GM19328 (cell line): ENCODE measurements around the gene IGFBP7.

Source experiments
- ATAC-seq: cut with Tn5 transposase; IDR thresholded peaks from one replicate; pipeline ENCODE4 v1.9.1; 2021; ENCODE audit warnings: mild to moderate bottlenecking, moderate library complexity; ENCODE audit not compliant: unreplicated experiment

IGFBP7 gene

DNA sequence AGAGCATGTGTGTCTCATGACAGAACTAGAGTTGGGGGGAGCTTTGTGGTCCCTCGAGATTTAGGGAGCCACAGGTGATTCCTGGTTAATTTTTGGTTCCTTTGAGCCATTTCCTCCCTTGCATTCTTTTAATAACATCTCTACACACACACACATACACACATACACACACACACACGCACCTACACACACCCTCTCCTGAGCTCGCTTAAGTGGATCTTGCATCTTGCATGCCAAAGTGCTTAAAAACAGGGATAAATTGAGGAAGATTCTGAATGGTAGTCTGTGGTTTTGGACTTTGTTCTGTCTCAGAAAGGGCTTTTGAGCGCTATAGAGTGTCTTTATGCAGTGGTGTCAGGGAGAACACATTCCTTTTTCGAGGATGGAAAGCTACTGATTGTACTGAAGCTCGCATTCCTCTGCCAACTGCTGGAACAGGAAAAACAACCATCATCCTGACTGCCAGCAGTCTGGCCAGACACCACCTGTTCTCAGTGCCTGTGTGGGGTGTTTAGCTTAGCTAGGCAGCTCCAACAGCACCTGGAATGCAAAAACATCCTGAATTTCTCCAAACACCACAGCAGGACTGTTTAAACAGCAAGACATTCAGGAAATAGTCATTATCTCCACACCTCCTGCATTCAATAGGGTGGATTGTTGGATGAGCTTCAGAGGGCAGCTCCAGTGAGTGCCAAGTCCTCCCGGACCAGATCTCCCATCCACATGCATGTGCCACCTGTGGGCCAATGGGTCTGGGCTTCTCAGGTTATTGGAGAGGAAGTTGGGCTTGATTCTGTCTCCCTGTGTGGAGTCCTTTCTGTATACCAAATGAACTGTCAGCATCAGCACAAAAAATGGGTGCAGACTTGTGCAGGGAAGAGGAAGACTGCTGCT is 21.9 kb upstream of the IGFBP7 start:
- no peak for ATAC-seq

DNA sequence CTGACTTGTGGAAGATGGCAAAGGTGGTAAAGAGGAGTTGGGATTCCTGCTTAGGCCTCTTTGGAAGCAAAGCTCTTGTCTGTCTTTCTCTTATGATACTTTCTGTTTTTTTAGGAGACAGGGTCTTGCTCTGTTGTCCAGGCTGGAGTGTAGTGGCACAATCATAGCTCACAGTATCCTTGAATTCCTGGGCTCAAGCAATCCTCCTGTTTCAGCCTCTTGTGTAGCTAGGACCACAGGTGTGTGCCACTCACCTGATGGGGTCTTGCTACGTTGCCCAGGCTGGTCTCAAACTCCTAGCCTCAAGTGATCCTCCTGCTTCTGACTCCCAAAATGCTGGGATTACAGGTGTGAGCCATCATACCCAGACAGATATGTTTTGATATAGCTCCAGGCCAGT is 19.3 kb upstream of the IGFBP7 start:
- no peak for ATAC-seq

DNA sequence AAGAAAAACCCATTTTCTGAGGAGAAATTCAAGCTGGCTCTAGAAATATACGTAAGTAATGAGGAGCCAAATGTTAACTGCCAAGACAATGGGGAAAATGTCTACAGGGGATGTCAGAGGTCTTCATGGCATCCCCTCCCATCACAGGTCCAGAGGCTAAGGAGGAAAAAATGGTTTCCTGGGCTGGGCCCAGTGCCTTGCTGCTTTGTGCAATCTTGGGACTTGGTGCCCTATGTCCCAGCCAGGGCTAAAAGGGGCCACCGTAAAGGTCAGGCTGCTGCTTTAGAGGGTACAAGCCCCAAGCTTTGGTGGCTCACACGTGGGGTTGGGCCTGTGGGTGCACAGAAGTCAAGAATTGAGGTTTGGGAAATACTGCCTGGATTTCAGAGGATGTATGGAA is 17.2 kb upstream of the IGFBP7 start:
- ATAC-seq: no peak

DNA sequence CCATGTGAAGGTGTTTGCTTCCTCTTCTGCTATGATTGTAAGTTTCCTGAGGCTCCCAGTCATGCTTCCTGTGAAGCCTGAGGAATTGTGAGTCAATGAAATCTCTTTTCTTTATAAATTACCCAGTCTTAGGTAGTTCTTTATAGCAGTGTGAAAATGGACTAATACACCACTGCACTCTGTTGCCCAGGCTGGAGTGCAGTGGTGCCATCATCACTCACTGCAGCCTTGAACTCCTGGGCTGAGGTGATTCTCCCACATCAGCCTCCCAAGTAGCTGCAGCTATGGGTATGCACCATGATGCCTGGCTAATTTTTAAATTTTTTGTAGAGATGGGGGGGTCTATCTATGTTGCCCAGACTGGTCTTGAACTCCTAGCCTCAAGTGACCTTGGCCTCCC is 15.8 kb upstream of the IGFBP7 start:
- ATAC-seq: no peak

DNA sequence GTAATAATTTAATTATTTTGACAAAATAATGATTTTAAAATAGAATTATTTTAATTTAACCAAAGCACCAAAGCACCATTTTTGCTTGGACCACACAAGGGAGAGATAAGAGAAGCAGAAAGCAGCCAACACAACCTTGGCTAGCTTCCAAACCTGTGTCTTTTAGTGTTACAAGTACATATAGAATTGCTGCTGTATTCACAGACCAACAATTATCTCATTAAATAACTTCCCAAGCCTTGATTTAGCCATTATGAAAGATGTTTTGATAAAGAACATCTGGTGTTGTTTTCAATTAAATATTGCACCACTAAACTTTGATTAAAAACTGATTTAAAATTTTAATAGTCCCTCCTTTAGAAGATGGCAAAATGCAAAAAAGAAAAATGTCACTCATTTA is 14.0 kb upstream of the IGFBP7 start:
- ATAC-seq: no peak

DNA sequence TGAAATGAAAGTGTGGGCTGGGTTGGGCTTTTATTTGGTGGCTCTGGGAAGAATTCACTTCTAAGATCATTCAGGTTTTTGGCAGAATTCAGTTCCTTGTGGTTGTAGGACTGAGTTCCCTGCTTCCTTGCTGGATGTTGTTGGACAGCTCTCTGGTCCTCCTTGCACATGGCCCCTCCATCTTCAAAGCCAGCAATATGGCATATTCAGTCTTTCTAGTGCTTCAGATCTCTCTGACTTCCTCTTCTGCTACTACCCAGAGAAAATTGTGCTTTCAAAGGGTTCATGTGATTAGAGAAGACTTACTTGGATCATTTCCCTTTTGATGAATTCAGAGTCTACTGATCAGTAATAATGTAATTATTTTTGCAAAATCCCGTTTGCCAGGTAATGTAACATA is 12.8 kb upstream of the IGFBP7 start:
- ATAC-seq: no peak

DNA sequence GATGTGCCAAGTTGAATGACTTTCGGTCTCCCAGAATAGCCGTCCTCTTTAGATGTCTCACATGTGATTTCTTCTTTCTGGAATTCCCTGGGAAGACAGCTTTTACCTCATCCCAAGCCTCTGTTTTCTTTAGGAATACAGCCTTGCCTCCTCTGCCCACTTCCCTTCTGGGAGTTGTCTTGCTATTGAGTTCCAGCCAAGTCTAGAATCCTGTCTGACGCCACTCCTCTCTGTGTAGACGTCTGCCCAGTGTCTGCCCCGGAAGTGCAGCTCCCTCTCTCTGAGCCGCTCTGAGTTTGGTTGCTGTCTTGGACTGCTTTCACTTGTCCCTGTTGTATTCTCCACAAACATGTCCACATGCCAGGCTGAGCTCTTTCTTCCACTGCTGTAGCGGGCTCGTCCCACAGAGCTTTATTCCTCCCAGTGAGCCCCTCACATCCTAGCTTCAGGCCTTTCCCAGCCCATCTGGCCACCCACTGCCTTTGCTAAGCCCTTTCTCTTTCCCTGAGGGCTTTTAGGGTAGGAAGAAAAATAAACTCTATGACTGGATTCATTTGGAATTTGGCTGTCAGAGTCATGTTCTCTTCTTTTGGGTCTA is 9.0 kb upstream of the IGFBP7 start:
- no peak for ATAC-seq

DNA sequence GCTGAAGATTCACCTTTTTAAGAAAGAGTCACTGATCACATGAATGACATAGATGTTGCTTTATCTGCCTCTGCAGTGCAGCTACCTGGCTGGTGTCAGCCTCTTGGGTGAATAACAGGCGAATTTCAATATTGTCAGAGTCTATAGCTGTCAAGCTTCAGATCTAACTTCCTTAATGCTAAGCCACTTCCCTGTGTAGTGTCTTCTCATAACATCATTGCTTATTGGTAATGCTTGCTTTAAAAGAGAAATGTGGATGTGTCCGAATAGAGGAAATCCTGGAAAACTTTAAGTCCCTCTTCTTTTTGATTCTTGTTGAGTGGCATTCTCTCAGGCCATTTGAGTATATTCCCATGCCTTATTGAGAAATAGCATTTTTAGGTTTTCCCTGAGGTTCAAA is 7.3 kb upstream of the IGFBP7 start:
- ATAC-seq: no peak

DNA sequence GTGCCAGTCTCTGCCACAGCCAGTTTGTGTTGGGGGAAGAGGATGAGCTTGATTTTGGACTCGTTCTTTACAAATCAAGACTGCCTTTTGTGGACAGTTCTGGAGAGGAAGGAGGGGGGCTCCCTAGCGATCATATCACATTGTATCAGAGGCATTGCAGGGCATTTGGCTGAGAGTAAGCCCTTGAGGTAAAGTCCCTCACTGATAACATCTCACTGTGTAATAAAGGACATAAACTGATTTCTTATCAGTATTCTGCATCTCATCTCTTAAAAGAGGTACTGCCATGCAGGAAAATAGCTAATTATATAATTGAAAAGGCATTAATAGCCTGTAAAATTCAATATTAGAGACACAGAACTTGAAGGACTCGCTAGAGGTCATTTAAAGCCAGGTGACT is 6.1 kb upstream of the IGFBP7 start:
- no peak for ATAC-seq

DNA sequence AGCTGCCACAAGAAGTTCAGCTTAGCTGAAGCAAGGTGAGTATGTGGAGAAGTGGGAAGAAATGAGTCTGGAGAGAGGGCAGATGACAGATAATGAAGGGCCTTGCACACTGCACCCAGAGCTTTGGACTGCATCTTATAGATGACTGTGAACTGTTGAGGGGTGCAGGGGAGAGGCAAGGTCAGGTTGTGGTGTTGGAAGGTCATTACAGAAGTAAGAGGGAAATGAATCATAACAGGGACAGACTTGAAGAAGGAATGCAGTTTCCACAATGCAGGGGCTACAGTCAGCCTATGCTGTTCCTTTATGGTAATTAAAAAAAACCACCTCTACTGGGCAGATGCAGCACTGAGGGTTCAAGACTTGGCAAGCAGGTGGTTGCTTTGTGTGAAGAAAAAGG is 4.8 kb upstream of the IGFBP7 start:
- no peak for ATAC-seq

DNA sequence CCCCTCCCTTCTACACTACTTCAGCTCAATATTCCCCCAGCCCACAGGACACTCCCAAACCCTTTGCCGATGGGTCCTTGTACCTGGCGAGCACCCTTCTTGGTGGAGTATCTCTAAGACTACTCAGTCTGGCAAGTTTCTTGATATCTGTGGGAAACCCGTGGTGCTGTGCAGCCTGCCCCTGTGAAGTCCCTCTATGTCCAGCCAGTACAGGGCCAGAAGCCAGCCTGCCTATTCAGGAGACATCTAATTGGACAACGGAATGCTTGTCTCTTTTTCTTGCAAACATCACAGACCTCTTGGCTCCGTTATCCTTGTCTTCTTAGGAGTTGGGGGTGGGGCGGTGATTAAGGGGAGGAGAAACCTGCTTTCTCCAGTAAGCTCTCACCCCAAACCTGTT is 3.7 kb upstream of the IGFBP7 start:
- no peak for ATAC-seq

DNA sequence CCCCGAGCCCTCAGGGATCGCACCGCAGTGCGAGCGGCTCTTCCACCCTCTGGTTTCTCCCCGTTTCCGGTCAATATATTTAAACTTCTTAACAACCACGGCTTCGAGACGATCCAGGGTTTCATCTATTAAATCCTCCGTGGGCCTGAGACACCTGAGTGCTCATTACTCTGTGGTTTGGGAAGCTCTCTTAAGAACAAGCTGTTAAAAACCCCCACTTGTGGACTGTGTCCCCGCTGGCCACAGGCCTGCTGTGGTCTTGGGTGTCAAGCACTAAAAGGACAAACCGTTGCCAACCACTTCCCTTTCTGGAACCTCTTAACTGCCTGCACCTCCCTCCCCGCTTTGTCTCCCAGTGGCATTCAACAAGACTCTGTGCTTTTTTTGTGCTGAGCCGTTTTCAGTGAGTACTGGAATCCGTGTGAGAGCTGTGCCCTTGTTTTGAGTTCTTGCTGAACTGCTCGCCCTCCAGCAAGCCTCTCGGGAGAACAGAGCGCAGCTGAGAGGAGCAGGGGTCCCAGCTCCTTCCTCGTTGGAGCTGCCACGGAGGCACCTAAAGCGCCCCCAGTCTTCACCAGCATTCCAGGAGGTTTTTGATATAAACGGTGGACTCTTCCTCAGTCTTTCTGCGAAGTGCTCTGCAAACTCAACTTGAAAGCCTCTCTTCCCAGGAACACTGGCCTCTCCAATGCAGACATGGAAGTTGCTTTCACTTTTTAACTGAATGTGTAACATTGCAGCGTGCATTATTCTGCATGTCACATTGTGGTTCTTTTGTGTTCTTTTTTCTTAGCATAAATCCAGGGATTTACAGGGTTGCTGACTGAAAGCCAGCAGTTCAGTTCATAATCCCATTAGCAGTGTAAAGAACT is 691 bp upstream of the IGFBP7 start:
- ATAC-seq: no peak

DNA sequence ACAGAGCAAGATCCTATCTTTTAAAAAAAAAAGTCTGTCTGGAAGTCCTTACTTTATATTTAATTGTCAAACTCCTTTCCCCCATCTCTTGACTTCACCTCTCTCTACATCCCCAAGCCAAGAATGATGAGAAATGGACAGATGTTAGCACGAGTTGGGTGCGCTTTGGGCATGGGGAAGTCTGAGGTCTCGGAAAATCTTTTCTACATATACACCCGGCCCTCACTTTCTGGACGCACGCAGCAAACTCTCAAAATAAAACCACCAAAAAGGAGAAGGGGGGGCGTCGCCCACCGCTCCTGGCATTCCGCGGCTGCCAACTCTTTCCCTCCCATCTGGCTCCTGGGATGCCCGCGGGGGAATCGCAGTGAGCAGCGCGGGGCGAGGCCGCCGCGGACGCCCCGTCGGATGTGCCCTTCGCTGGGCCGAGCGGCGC is 756 bp downstream of the IGFBP7 start:
- no peak for ATAC-seq

DNA sequence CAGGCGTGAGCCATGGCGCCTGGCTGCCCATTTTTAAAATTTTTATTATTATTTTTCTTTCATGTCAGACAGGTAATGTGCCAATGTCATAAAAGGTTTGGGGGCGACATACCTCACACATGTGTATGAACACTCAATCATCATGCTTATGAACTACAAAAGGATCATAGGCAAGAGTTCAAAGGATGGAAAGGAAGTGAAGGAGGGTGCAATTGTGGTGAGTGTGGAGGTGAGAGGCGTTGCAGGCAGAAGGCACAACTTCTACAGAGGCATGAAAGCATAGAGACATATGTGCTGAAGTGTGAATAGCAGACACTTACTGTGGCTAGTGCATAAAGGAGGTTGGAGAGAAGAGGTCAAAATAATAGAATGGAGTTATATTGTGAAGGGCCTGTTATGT is 4.0 kb downstream of the IGFBP7 start:
- ATAC-seq: no peak

DNA sequence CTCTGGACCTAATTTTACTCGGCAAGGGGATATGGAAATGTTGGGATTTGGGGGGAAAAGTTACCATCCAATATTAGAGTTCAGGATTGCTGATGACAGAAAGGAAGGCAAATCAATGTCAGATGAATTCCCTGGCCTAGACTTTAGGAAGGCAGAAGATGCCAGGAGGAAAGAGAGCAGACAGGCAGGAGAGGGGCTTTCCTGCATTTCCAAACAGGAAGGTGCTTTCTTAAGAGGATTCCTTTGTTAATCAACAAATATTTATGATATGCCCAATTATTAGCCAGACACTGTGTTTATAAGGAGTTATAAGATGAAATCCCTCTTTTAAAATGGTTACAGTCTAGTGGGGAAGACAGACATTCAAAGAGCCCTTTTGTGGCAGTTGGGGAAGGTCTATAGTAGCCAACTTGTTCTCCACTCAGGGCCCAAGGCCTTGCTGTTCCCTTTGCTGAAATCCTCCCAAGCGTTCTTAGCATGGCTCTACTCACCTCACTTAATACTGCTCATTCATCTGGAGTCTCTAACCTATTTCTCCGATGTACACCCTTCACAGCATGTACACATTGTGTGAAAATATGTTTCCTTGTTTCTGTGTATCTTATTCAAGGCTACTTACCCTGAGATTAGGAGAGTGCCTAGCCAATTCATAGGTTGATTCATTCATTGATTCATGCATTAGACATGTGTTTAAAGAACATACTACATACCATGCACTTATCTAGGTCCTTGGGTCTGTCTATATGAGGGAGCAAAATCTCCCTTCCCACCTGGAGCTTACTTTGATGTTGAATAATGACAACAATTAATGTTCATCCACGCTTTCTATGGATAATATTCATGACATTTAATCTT is 5.3 kb downstream of the IGFBP7 start:
- no peak for ATAC-seq

DNA sequence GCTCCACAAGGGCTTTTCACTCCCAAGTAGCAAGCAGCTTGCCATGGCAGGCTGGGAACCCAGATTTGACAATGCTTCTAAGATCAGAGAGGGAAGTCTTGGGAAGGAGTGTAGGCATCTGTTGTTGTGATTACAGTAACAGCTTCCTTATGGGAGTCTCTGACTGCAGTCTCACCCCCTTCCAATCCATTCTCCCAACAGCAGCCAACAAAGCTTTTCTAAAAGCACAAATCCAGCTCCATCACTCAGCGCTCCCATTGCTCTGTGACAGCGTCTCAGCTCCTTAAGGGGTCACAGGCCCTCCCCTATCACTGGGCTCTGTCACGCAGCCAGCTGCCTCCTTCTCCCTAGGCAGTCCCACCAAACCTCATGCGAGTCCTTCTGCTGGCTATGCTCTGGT is 7.1 kb downstream of the IGFBP7 start:
- ATAC-seq: no peak

DNA sequence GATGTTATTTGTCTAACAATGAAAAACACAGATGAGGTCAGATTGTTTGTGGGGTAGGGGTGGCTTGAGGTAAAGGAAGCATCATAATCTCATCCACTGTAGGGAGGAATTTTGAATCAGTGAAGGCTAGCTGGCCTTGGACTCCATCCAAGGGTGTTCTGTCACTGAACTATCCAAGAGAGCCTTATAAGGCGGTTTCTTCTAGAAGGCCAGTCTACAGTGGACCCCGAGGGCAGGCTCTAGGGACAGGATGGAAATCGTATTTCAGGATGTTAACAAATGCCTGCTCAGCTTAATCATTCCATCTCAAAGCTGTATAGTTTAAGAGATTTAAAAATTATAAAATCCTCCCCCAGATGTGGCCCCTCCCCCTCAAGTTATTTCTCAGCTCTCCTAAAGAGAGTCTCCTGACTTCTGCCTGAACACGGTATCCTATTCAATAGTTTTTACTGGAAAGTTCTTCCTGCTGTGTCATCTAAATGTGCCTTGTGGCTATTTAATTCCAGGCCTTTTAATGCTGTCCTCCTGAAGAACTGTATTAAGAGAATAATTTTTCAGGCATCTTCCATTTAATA is 8.0 kb downstream of the IGFBP7 start:
- no peak for ATAC-seq

DNA sequence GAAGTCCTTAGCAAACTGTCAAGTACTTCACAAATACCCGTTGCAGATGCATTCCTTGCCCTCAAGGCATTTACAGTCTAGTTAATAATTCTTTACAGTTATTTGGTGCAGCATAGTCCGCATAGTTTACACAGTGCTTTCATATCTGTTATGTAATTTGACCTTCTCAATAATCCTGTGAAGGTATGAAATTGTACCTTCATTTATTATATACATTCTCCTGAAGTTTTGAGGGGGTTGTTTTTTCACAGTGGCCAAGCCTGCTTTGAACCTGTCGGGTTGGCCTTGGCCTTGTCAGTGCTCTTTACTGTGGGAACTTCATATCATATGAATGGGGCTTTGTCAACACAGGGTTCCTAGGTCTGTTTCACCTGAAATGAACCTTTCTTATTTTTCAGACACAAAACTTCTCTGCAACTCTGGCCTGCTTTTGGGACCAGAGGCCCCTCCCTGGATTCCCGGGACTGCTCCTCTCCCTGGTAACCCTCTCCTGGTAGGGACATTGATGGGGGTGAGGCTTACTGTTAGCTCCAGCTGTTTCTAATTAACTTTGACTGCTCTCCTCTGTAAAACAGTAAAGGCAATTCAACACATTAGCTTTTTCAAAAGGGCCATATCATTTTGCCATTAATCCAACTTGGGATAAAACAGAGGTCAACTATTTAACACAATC is 9.1 kb downstream of the IGFBP7 start:
- ATAC-seq: no peak

DNA sequence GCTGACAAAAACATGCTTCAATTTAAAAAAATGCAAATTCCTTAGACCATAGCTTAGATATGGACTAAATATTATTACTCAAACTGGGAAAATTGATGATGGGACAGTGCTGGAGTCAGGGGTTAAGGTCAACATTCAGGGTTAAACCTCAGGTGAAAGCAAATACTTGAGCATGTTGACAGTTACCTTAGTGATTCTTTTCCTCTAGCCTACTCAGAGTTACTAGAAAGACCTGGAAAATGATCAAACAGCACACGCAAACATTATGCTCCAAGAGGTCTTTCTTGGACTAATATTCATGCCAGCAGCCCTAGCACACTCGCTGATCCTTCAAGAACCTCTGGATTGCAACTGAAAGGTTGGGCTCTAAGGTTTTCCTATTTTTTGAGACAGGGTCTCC is 10.8 kb downstream of the IGFBP7 start:
- no peak for ATAC-seq

DNA sequence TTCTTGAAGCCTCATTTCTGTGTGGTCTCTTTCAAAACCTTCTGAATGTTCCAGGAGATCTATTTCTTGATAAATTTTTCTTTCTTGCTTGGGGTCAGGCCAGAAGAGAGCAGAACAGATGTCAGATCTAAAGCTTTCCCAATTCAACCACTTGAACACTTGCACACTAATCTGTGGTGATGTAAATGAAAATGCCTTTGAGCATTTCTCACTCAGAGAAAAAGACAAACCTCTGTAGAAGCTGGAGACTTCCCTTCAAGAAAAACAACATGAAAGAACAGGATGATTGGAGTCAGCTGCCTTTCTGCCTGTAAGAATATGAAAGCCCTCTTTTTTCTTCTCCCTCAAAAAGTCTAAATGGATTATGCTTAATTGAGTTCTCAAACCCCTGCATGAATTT is 11.2 kb downstream of the IGFBP7 start:
- ATAC-seq: no peak
